OCI-LY3 (cell line): ENCODE data around the gene NDUFV2.

Experiments used
- H2AFZ ChIP-seq: fragments of 200-600, 300-600 bp; shearing (Covaris generic); 2 replicates; pipeline ENCODE4 v1.6.0; 2014; ENCODE audit warnings: antibody characterized with exemption, low read depth, low read length
- H3K27ac ChIP-seq: fragments of 200-600, 300-600 bp; sonication (generic); 2 replicates; pipeline ENCODE4 v1.5.1; 2014; ENCODE audit warnings: mild to moderate bottlenecking, low read length, moderate library complexity, mixed read lengths
- H3K27me3 ChIP-seq: fragments of 200-600, 300-600 bp; sonication (generic); 2 replicates; pipeline ENCODE4 v1.6.1; 2014; ENCODE audit warnings: low read depth, low read length, mixed read lengths
- H3K36me3 ChIP-seq: fragments of 200-600, 300-600 bp; sonication (generic); replicated peaks from 2 replicates; pipeline ENCODE3; 2014; ENCODE audit warnings: low read depth, low read length, mixed read lengths
- H3K4me1 ChIP-seq: fragments of 300-600, 200-600 bp; sonication (generic); 2 replicates; pipeline ENCODE4 v1.6.1; 2014; ENCODE audit warnings: low read length, mixed read lengths
- H3K4me2 ChIP-seq: fragments of 200-600, 300-600 bp; sonication (generic); 2 replicates; pipeline ENCODE4 v1.6.1; 2014; ENCODE audit warnings: low read length, mixed read lengths
- H3K4me3 ChIP-seq: fragments of 300-600, 200-600 bp; sonication (generic); 2 replicates; pipeline ENCODE4 v1.5.1; 2014; ENCODE audit warnings: antibody characterized with exemption, mild to moderate bottlenecking, low read length, moderate library complexity
- H3K79me2 ChIP-seq: fragments of 300-600, 200-600 bp; shearing (Covaris generic); 2 replicates; pipeline ENCODE4 v1.6.1; 2014; ENCODE audit warnings: mild to moderate bottlenecking, low read length, mixed read lengths
- H3K9ac ChIP-seq: fragments of 300-600, 200-600 bp; shearing (Covaris generic); 2 replicates; pipeline ENCODE4 v1.6.0; 2014; ENCODE audit warnings: mild to moderate bottlenecking, low read length, moderate library complexity
- H3K9me3 ChIP-seq: fragments of 200-600, 300-600 bp; shearing (Covaris generic); 2 replicates; pipeline ENCODE4 v1.6.1; 2014; ENCODE audit warnings: low read length, mixed read lengths; ENCODE audit not compliant: insufficient read depth
- H4K20me1 ChIP-seq: fragments of 200-600, 300-600 bp; sonication (generic); 2 replicates; pipeline ENCODE4 v1.6.1; 2016; ENCODE audit warnings: low read length, mixed read lengths; ENCODE audit not compliant: insufficient read depth
- EZH2phosphoT487 ChIP-seq: fragments of 200-600 bp; shearing (Covaris generic); IDR thresholded peaks from 2 replicates; pipeline ENCODE4 v1.6.1; 2018; ENCODE audit warnings: antibody characterized with exemption, mixed run types, low read depth
- TF ChIP-seq, protein P1 (sequence below): fragments of 200-600, 300-600 bp; sonication (generic); IDR thresholded peaks from 2 replicates; pipeline ENCODE4 v1.5.1; 2014; ENCODE audit warnings: antibody characterized with exemption, low read length, low read depth

NDUFV2 gene

DNA sequence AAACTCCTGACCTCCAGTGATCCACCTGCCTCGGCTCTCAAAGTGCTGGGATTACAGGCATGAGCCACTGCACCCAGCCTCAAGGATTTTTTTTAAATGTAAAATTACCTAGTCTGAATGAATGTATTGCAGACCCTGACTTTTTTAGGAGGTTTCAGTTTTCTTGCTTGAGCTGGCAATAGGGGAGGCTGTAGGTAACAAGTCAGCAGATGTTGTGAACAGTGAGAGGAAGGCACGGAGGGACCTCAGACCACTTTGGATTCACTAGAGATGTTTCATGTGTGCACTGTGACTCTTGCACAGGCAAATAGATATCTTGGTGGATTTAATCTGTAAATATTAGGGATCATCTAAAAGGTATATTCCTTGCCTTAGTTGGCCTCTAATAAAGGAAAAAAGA lies 6.4 kb downstream of the NDUFV2 start:
- TF ChIP-seq EZH2phosphoT487, result no peak
- TF ChIP-seq, protein P1, sequence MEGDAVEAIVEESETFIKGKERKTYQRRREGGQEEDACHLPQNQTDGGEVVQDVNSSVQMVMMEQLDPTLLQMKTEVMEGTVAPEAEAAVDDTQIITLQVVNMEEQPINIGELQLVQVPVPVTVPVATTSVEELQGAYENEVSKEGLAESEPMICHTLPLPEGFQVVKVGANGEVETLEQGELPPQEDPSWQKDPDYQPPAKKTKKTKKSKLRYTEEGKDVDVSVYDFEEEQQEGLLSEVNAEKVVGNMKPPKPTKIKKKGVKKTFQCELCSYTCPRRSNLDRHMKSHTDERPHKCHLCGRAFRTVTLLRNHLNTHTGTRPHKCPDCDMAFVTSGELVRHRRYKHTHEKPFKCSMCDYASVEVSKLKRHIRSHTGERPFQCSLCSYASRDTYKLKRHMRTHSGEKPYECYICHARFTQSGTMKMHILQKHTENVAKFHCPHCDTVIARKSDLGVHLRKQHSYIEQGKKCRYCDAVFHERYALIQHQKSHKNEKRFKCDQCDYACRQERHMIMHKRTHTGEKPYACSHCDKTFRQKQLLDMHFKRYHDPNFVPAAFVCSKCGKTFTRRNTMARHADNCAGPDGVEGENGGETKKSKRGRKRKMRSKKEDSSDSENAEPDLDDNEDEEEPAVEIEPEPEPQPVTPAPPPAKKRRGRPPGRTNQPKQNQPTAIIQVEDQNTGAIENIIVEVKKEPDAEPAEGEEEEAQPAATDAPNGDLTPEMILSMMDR, result no peak
- Histone ChIP-seq H3K27me3 (no peaks in the 10 kb centered on the region), H4K20me1 (peaks cover 71% of the 10 kb centered on the region), H3K9me3 (no peaks in the 10 kb centered on the region), H3K79me2 (peaks cover 100% of the 10 kb centered on the region), H3K36me3 (peaks cover 77% of the 10 kb centered on the region), H3K9ac (peak overlapping the region; percentile 63), H3K4me3 (peak overlapping the region; percentile 88), H3K27ac (peak overlapping the region; percentile 98), H3K4me2 (peak overlapping the region; percentile 85), H2AFZ (no peak overlapping the region), H3K4me1 (peaks cover 67% of the 10 kb centered on the region)

DNA sequence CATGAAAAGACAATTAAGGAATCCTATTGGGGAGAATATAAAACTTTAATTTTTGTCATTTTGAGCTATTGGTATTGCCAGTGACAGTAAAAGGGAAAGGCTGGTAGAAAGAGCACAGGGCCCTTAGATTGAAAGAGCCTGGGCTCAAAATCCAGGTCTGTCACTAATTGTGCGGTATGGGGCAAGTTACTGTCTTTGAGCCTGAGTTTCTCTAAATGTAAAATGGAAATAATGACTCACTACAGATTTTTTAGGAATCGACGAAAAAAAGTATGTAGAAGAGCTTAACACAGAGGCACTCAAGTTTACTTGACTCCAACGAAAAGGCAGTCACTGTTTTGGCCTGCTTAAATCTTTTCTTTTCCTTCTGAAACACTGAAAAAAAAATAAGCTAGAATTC lies 7.0 kb downstream of the NDUFV2 start:
- H3K4me1 ChIP-seq, result peaks cover 73% of the 10 kb centered on the region
- H3K27ac ChIP-seq, result peak overlapping the region; percentile 98
- H2AFZ ChIP-seq, result no peak overlapping the region
- H3K4me3 ChIP-seq, result peak overlapping the region; percentile 88
- H3K79me2 ChIP-seq, result peaks cover 100% of the 10 kb centered on the region
- H4K20me1 ChIP-seq, result peaks cover 71% of the 10 kb centered on the region
- peak overlapping the region; percentile 63 for H3K9ac ChIP-seq
- H3K4me2 ChIP-seq, result peak overlapping the region; percentile 85
- peaks cover 70% of the 10 kb centered on the region for H3K36me3 ChIP-seq
- TF ChIP-seq, protein P1, result no peak
- no peak for TF ChIP-seq EZH2phosphoT487
- no peaks in the 10 kb centered on the region for H3K27me3 ChIP-seq
- H3K9me3 ChIP-seq, result no peaks in the 10 kb centered on the region

DNA sequence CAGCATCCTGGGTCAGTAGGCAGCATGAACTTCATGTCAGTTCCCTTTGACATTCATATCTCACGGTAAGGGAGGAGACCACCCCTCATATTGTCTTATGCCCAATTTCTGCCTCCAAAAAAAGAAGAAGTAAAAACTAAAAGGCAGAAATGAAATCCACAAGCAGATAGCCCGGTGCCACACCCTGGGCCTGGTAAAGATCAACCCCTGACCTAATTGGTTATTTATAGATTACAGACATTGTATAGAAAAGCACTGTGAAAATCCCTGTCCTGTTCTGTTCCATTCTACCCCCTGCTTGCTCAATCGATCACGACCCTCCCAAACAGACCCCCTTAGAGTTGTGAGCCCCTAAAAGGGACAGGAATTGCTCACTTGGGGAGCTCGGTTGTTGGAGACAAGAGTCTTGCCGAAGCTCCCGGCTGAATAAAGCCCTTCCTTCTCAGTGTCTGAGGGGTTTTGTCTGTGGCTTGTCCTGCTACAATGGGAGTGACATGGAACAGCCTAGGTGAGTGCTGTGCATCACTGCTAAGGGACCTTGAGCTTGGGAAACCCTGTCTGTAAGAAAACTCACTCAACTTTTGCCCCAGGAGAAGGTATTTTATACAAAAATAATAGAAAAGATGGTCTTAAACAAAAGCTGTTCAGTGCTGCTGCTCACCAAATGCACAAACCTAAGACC lies 11.1 kb downstream of the NDUFV2 start:
- Histone ChIP-seq H3K9me3 (no peaks in the 10 kb centered on the region), H2AFZ (no peak overlapping the region), H3K27me3 (no peaks in the 10 kb centered on the region), H3K4me1 (peaks cover 89% of the 10 kb centered on the region), H3K9ac (peak overlapping the region; percentile 92), H4K20me1 (peaks cover 33% of the 10 kb centered on the region), H3K36me3 (peaks cover 54% of the 10 kb centered on the region), H3K27ac (peak overlapping the region; percentile 98), H3K79me2 (peaks cover 100% of the 10 kb centered on the region), H3K4me2 (peak overlapping the region; percentile 87), H3K4me3 (peak overlapping the region; percentile 75)
- TF ChIP-seq, protein P1, result no peak
- no peak for TF ChIP-seq EZH2phosphoT487

DNA sequence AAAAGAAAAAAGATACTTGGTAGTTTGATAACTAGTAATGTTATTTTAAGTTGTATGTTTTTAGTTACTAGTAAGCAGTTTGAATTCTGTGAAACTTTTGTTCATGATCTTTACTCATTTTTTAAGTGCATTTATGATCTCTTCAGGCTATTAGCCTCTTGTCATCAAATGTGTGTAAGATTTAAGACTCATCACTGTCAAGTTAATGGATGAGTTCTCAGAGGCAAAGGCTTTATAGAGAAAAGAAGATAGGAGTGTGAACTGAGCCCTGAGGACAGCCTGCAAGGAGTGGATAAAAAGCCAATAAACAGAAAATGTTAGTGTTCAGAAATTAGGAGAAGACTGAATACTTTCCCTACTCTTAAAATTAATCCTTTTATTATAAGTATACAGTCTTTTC lies 13.5 kb downstream of the NDUFV2 start:
- H3K9me3 ChIP-seq, result no peaks in the 10 kb centered on the region
- no peak overlapping the region for H2AFZ ChIP-seq
- peaks cover 40% of the 10 kb centered on the region for H3K36me3 ChIP-seq
- peak overlapping the region; percentile 87 for H3K4me2 ChIP-seq
- peak overlapping the region; percentile 92 for H3K9ac ChIP-seq
- peaks cover 89% of the 10 kb centered on the region for H3K4me1 ChIP-seq
- peaks cover 10% of the 10 kb centered on the region; the same call in 1 of the 2 replicates for H4K20me1 ChIP-seq
- peaks cover 100% of the 10 kb centered on the region for H3K79me2 ChIP-seq
- peak overlapping the region; percentile 75 for H3K4me3 ChIP-seq
- TF ChIP-seq EZH2phosphoT487, result no peak
- TF ChIP-seq, protein P1, result no peak
- H3K27ac ChIP-seq, result peak overlapping the region; percentile 98
- H3K27me3 ChIP-seq, result no peaks in the 10 kb centered on the region
